Measurements from ENCODE around the gene HAL.

DNA sequence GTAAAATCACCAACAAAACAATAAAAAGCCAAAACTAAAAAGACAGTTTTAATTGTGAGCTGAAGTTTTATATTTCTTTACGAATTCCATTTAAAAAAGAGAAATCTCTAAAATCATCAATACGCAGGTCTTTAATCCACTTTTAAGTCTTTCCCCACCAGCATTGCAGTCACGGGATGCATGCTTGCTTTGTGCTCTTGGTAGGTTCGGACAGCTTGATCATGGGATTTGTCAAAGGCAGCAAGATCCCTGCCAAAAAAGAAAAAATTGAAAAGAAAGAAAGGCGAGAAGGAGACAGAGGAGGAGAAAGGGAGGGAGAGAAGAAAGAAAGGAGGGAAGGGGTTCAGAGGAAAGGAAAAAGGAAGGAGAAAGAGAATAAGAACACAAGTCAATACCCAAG is 4.7 kb upstream of the HAL start:
- TF ChIP-seq, protein P1, sequence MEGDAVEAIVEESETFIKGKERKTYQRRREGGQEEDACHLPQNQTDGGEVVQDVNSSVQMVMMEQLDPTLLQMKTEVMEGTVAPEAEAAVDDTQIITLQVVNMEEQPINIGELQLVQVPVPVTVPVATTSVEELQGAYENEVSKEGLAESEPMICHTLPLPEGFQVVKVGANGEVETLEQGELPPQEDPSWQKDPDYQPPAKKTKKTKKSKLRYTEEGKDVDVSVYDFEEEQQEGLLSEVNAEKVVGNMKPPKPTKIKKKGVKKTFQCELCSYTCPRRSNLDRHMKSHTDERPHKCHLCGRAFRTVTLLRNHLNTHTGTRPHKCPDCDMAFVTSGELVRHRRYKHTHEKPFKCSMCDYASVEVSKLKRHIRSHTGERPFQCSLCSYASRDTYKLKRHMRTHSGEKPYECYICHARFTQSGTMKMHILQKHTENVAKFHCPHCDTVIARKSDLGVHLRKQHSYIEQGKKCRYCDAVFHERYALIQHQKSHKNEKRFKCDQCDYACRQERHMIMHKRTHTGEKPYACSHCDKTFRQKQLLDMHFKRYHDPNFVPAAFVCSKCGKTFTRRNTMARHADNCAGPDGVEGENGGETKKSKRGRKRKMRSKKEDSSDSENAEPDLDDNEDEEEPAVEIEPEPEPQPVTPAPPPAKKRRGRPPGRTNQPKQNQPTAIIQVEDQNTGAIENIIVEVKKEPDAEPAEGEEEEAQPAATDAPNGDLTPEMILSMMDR (IDR thresholded peaks at IDR 0.05; ENCODE audit: low read length), result no peak
- no peak for TF ChIP-seq EZH2 (optimal IDR thresholded peaks at IDR 0.05; ENCODE audit: low read depth, low read length)
